Peyer's patch (tissue), 4 donors: ENCODE results near the gene ZFYVE9. TPM values are rescaled to one million over a fixed set of nuclear protein-coding genes. Genes with fewer than 3 reads are reported as not detected.
A peak's percentile ranks its signal among the peaks of the same experiment; 100 is the strongest.

Experiments used
- DNase-seq, 3 donors: peaks; one replicate each; pipeline ENCODE4 v3.0.0-alpha.2; 2017 to 2019
- H3K27ac ChIP-seq, 4 donors: fragments of 200-600 bp; sonication (generic); one replicate each; pipeline ENCODE4 v1.5.1; 2016 to 2019
- H3K27me3 ChIP-seq, 2 donors: fragments of 200-600 bp; sonication (generic); one replicate each; pipeline ENCODE4 v1.5.1; 2019
- H3K36me3 ChIP-seq, 3 donors: fragments of 200-600 bp; sonication (generic); one replicate each; pipeline ENCODE4 v1.5.1; 2016 to 2019
- H3K4me1 ChIP-seq, 4 donors: fragments of 200-600 bp; sonication (generic); one replicate each; pipeline ENCODE4 v1.5.1; 2016 to 2019
- H3K4me3 ChIP-seq, 4 donors: fragments of 200-600 bp; sonication (generic); 1 replicate in 3 of 4; 2 replicates in 1 of 4; pipeline ENCODE4 v1.5.1; 2016 to 2019; ENCODE audit warnings: mild to moderate bottlenecking in 1 of 4
- H3K9me3 ChIP-seq, 4 donors: fragments of 200-600 bp; sonication (generic); one replicate each; pipeline ENCODE4 v1.5.1; 2016 to 2019; ENCODE audit warnings: mild to moderate bottlenecking in 1 of 4
- CTCF ChIP-seq, 6 experiments: fragments of 450-650 bp in 4 of 6; fragments of 200-600 bp in 2 of 6; sonication (generic) in 1 of 6; IDR thresholded peaks; one replicate each; pipeline ENCODE4 v1.5.1; 2017 to 2019; ENCODE audit warnings: antibody characterized with exemption in 6 of 6, mild to moderate bottlenecking in 3 of 6, moderate library complexity in 1 of 6
- POLR2A ChIP-seq, 2 donors: fragments of 450-650 bp; IDR thresholded peaks; one replicate each; pipeline ENCODE4 v1.5.1; 2017; ENCODE audit warnings: antibody characterized with exemption in 2 of 2, mild to moderate bottlenecking in 2 of 2, moderate library complexity in 2 of 2
- total RNA-seq, 4 donors: library from RNA; depleted of rRNA; stranded (reverse); fragments of >200 nt; gene quantifications; one replicate each; pipeline ENCODE4 v1.1.0, GENCODE V29; 2016

Gene ZFYVE9
- total RNA-seq, 4 donors from 2014 or later, result 21.6 to 36.3 (median 25.4) TPM

GRCh38 chr1:52266507-52266906 lies 124.6 kb downstream of the ZFYVE9 start:
- no peak for DNase-seq
- TF ChIP-seq POLR2A (IDR thresholded peaks at IDR 0.05), result no peak
- TF ChIP-seq CTCF (IDR thresholded peaks at IDR 0.05), result no peak
- H3K9me3 ChIP-seq, result no peaks in the 10 kb centered on the region
- no peaks in the 10 kb centered on the region for H3K27me3 ChIP-seq
- no peak overlapping the region for H3K4me3 ChIP-seq
- H3K36me3 ChIP-seq, result peaks cover 0 to 17% (median 0%) of the 10 kb centered on the region in 3 donors
- H3K27ac ChIP-seq, result no peak overlapping the region
- H3K4me1 ChIP-seq, result no peaks in the 10 kb centered on the region

- Histone ChIP-seq H3K4me3 (no peak overlapping the region), H3K27ac (no peak overlapping the region), H3K4me1 (no peaks in the 10 kb centered on the region), H3K9me3 (no peaks in the 10 kb centered on the region), H3K27me3 (no peaks in the 10 kb centered on the region), H3K36me3 (peaks cover 0 to 17% (median 0%) of the 10 kb centered on the region in 3 donors)
- no peak for TF ChIP-seq CTCF (IDR thresholded peaks at IDR 0.05)
- TF ChIP-seq POLR2A (IDR thresholded peaks at IDR 0.05), result no peak
- no peak for DNase-seq
These were observed 126.5 kb downstream of the ZFYVE9 start for GRCh38 chr1:52268372-52268771.

- TF ChIP-seq CTCF (IDR thresholded peaks at IDR 0.05) (no peak), POLR2A (IDR thresholded peaks at IDR 0.05) (no peak)
- Histone ChIP-seq H3K9me3 (no peaks in the 10 kb centered on the region), H3K36me3 (peaks cover 0 to 6% (median 0%) of the 10 kb centered on the region in 3 donors), H3K27me3 (no peaks in the 10 kb centered on the region), H3K4me1 (no peaks in the 10 kb centered on the region), H3K4me3 (no peak overlapping the region), H3K27ac (no peak overlapping the region)
- DNase-seq, result no peak
These were observed 139.6 kb downstream of the ZFYVE9 start for GRCh38 chr1:52281518-52281917.

- Histone ChIP-seq H3K4me1 (no peaks in the 10 kb centered on the region), H3K27me3 (no peaks in the 10 kb centered on the region), H3K4me3 (no peak overlapping the region), H3K27ac (no peak overlapping the region), H3K36me3 (no peaks in the 10 kb centered on the region), H3K9me3 (no peaks in the 10 kb centered on the region)
- DNase-seq, result no peak
- TF ChIP-seq POLR2A (IDR thresholded peaks at IDR 0.05), result no peak
- TF ChIP-seq CTCF (IDR thresholded peaks at IDR 0.05), result no peak
These were observed 146.4 kb downstream of the ZFYVE9 start for GRCh38 chr1:52288286-52288685.

GRCh38 chr1:52294580-52294979 lies 152.7 kb downstream of the ZFYVE9 start:
- Histone ChIP-seq H3K27me3 (no peaks in the 10 kb centered on the region), H3K9me3 (no peaks in the 10 kb centered on the region), H3K4me3 (no peak overlapping the region), H3K4me1 (no peaks in the 10 kb centered on the region), H3K27ac (no peak overlapping the region), H3K36me3 (no peaks in the 10 kb centered on the region)
- TF ChIP-seq POLR2A (IDR thresholded peaks at IDR 0.05), result no peak
- DNase-seq, result no peak

- Histone ChIP-seq H3K4me1 (no peaks in the 10 kb centered on the region), H3K4me3 (no peak overlapping the region), H3K36me3 (no peaks in the 10 kb centered on the region), H3K27ac (no peak overlapping the region), H3K9me3 (no peaks in the 10 kb centered on the region), H3K27me3 (no peaks in the 10 kb centered on the region)
- DNase-seq, result no peak
- TF ChIP-seq CTCF (IDR thresholded peaks at IDR 0.05) (peak; percentile 33 to 82 (median 76)), POLR2A (IDR thresholded peaks at IDR 0.05) (no peak)
These were observed 154.5 kb downstream of the ZFYVE9 start for GRCh38 chr1:52296345-52296744.
